HG02970 (cell line): Measurements from ENCODE around the gene SMG9.

Source experiments
- ATAC-seq: cut with Tn5 transposase; IDR thresholded peaks from one replicate; pipeline ENCODE4 v1.9.1; 2021; ENCODE audit warnings: mild to moderate bottlenecking, moderate library complexity, moderate number of reproducible peaks; ENCODE audit not compliant: unreplicated experiment, low FRiP score

Gene SMG9

GRCh38 chr19:43760941-43761340 is 6.2 kb upstream of the SMG9 start:
- no peak for ATAC-seq

GRCh38 chr19:43759515-43759914 is 4.8 kb upstream of the SMG9 start:
- no peak for ATAC-seq

DNA sequence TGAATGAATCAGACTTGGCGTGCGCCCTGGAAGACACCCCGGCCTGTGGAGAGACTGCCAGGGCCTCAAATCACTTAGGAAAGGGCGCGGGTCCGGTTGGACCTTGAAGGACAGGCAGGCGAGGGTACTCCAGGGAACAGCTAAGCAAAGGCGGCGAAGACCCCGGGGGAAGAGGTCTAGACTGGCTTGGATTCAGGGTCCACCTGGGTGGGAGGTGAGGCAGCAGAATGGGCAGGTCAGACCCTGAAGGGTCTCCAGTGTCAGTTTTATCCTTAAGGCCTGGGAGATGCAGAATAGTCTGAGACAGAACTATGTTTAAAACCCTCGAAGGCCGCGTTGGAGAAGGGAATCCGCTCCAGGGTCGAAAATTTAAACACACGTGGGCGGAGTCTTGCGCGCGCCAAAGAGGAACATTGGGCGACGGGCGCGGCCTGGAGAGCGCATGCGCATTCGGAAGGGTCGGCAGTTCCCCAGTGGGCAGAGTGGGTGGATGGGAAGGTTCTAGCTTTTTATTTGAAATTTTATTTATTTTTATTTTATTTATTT is 567 bp upstream of the SMG9 start:
- ATAC-seq, result peak; percentile 23

GRCh38 chr19:43754253-43754502 is 584 bp downstream of the SMG9 start:
- ATAC-seq, result no peak

DNA sequence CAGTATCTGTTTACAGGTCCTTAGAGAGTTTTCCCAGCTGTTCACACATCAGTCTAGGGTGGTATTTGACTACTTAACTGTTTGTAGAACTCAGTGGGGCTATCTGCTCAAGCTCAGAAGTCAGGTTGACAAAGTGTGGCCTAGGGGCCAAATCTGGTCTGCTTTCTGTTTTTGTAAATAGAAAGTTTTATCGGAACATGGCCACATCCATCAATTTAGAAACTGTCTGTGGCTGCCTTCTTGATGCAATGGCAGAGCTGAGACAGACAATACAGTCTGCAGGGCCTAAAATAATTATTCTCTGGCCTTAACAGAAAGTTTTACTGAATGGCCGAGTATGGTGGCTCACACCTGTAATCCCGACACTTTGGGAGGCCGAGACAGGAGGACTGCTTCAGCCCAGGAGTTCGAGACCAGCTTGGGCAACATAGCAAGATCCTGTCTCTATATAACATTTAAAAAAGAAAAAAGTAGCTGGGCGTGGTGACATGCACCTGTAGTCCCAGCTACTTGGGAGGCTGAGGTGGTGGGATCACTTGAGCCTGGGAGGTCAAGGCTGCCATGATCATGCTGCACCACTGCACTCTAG is 2.4 kb downstream of the SMG9 start:
- no peak for ATAC-seq

DNA sequence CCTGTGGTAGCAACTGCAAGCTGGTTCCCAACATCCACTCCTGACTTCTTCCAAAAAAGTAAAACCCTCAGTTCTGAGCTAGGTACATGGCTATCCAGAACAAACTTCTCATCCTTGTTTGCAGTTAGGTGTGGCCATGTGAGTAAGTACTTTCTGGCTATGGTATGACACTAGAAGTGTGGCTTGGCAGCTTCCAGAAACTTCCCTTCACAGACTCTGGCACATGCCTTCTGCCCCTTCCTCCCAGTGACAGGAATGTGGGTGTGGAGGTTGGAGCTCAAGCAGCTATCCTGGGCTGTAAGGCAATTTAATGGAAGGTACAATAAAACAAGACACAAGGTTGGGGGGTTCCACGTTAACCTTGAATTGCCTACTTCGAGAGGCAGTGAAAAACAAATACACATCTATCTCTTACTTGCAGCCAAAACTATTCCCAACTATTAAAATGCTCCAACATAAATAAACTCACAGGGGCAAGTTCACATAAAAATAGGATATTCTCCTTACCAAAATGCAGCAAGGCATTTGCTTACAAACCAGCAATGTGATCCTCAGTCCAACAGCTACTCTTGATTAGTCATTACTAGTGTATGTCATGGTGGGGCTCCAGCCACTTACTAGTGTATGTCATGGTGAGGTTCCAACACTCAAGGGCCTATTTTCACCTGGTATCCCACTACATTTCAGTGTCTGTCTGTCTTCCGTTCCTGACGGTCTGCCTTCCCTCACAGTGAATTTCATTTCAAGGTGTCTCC is 3.1 kb downstream of the SMG9 start:
- ATAC-seq, result no peak

GRCh38 chr19:43749898-43750297 is 4.9 kb downstream of the SMG9 start:
- ATAC-seq, result no peak

- no peak for ATAC-seq
Observed at GRCh38 chr19:43749152-43749551, 5.6 kb downstream of the SMG9 start.

- ATAC-seq, result no peak
Observed at GRCh38 chr19:43748685-43749084, 6.1 kb downstream of the SMG9 start.

GRCh38 chr19:43748205-43748594 is 6.6 kb downstream of the SMG9 start:
- no peak for ATAC-seq

DNA sequence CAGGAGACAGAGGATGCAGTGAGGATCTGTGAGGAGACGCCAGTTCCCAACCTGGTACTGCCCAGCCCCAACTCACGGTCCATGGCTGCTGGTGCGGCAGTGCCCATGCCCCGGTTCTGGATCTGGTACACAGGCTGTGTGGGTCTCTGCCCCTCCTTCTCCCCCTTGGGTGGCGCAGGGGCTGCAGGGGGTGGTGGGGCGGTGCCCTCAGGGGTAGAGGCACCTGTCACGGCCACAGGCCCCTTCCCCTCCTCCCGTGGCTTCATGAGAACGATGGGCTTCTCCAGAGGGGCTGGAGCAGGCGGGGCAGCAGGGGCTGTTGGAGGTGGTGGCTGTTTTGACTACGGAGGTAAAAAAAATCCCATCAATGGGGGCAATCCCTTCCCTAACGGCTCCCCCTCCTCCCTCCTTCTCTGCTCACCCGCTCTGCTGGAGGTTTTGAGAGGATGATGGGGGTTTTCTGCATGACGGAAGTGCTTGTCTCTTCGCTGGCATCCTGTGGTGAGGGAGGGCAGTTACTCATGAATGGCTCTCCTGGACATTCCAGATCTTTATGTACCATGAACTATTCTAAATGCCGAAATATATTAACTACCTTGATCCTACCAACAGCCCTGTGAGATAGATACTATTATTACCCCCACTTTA is 7.1 kb downstream of the SMG9 start:
- ATAC-seq, result no peak

DNA sequence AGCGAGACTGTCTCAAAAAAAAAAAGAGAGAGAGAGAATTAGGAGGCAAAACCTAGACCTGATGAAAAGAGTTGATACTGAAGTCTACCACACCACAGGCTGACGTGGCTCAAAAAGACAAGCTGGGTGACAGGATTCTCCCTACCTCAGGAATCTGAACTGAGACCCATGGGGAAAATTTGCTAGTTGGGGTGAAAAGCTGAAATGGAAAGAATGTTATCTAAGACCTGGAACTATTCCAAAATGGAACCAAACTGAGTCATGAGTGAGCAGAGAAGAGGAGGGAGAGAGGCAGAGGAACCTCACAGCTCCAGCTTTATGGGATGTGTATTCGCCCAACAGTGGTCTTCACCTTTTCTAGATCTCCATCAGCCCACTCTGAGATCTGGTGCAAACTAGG is 11.7 kb downstream of the SMG9 start:
- no peak for ATAC-seq

- ATAC-seq, result no peak
Observed at GRCh38 chr19:43741075-43741825, 13.5 kb downstream of the SMG9 start.

- ATAC-seq, result no peak
Observed at GRCh38 chr19:43739439-43740235, 15.1 kb downstream of the SMG9 start.

DNA sequence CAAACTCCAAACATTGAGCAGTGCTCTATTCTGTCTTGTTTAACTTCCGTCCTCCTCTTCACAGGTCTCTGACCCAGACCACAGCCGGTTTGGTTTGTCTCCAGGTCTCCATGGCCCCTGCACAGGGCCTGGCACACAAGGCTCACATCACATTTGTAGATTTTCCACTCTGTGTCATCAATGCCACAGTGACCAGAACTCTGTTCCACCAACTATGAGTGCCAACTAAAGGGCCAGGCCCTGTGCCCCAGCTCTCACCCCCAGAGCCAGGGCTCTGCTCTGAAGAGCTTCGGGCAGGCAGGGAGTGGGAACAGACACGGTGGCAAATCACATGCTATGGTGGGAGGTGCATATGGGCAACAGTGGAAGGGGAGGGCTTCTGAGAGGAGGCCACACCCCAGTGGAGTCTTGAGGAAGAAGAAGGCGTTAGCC is 16.0 kb downstream of the SMG9 start:
- no peak for ATAC-seq

- ATAC-seq, result no peak
Observed at GRCh38 chr19:43735957-43736356, 18.8 kb downstream of the SMG9 start.

- no peak for ATAC-seq
Observed at GRCh38 chr19:43735013-43735412, 19.7 kb downstream of the SMG9 start.

- ATAC-seq, result no peak
Observed at GRCh38 chr19:43731846-43732245, 22.9 kb downstream of the SMG9 start.

DNA sequence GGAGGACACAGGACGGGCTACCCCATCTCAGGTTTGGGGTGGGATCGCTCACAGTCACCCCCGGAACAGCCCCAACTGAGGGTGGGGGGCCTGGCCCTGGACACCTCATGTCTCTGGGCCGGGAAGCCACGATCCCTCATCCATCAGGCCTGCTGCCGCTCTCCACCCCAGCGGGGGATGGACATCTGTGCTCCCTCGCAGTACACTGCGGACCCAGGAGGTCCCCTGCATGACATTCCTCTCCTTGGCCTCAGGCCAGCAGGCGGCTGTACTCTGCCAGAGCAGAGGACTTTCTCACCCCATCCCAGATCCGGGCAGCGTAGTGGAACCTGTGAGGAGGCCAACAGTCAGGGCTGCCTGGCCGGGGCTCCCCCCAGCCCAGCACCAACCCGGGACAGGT is 23.4 kb downstream of the SMG9 start:
- no peak for ATAC-seq

GRCh38 chr19:43729919-43730318 is 24.8 kb downstream of the SMG9 start:
- no peak for ATAC-seq

DNA sequence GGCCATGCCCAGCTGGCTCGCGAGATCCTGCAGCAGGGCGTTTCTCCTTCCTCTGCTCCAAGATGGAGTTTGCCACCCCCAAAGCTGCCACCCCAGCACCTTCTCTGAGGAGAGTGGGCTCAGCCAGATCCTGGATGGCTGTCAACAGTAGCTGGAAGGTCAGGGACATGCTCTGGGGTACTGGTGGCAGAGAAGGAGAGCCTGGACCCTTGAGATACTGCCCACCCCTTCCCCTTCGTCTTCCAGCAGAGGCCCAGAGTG is 27.2 kb downstream of the SMG9 start:
- no peak for ATAC-seq
